Left forelimb (tissue), 1 donor: Measurements from ENCODE around the gene BCL7B.
A peak's percentile ranks its signal among the peaks of the same experiment; 100 is the strongest.
"Not testable (repeated sequence)": the region's sequence is repeated elsewhere in the genome, so short reads cannot be mapped to it uniquely, and the experiment has no call there.

Source experiments
- DNase-seq: peaks from one replicate; pipeline ENCODE4 v3.0.0-alpha.2; 2018; ENCODE audit warnings: low spot score

BCL7B gene

DNA sequence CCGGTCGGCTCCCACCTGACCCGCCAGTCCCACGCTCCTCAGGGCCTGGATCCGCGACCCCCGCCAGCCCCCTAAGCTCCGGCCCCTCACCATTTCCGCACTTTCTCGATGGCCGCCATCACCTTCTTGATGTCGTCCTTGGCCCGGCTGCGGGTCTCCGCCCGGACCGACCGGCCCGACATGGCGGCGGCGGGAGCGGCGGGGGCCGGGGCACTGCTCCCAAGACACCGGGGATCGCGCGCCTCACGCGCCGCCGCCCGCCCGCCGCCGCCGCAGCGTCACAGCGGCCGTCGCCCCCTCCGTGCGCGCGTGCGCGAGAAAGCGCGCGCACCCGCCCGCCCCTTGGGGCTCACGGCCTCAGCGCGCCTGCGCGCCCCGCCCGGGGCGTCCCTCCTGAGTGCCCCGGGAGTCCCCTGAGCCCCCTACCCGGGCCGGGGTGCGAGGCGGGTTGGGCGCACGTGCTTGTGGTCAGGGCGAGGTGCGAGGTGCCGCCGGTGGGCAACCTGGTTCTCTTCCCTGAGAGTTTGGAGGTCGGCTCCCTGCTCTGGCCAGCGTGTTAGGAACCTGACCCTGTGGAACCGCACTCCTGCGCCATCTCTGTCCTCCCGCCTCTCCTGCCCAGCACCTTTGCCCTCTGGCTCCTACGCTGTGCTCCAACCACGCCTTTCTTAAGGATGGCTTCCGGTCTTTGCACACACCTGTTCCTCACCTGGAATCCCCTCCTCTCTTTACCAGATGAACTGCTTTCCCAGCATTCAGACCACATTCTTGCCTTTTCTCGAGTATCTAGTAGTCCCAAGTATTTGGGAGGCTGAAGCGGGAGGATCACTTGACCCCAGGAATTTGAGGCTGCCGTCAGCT lies at the start of gene BCL7B:
Gene BCL7B, minus strand, starts transcription at position 294 of the 861 bp plus-strand sequence. Its CDS starts 112 bp downstream, at position 182.
- DNase-seq, result peak; percentile 83

DNA sequence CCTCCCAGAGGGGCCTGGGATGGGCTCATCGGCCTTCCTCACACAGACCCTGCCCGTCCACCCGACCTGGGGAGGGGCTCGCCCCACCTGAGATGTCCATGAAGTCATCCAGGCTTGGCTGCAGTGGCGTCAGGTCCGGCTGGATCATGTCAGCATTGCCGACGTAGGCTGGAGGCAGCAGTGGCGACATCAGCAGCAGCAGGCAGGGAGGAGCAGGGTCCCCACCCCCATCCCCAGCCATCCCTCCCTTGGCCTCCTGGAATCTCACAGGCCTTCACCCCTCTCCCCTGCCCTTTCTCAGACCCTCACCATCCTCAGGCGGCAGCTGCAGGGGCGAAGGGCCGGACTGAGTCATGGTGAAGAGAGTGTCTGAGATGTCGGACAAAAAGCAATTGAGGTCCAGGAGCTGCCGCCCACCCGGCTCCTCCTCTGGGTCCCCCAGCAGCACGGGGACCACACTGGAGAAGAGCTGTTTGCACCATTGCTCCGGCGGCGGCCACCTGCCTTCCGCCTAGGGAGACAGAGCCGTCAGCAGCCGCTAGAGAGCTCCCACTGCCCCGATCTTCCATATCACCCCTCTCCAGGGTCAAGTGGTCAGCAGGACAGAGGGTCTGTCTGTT lies 48.2 kb upstream of the BCL7B start:
- DNase-seq, result no peak

DNA sequence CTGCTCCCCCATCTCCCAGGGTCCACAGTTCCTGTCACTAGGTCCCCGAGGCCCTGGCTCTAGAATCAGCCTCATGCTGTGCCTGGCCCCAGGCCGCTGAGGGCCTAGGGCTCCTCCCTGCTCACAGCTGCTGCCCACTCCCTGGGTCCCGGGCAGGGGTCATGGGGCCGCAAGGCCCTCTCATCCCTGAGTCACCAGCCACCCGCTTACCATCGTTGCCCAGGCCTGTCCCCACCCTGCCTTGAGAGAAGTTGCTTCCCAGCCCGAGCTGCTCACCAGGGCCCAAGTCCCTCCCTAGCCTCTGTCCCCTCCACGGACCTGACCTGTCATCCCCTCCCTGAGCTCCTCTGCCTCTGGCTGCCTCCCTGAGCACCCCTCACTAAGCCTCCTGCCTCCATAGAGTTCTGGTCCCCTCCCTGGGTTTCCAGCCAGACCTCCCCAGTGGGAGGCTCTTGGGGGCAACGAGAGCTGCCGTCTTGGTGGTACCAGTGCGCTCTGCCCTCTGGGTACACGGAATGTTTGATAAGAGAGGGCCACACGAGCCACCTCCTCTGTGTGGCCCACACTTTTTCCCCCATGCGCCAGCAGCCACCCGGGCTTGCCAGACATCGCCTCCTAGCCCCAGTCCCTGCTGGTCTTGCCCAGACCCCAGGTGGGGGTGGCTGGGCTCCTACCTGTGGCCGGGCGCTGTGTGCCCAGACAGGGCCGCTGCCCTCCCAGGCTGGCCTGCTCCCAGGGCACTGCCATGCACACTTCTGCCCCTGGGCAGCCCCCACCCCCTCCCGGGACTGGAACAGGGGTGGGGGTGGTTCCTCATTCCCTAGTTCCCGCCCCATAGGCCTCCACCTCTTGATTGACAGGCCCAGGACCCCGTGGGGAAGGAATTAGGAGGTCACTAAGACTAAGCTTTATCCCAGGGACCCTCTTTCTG lies 45.5 kb upstream of the BCL7B start:
- DNase-seq, result no peak

DNA sequence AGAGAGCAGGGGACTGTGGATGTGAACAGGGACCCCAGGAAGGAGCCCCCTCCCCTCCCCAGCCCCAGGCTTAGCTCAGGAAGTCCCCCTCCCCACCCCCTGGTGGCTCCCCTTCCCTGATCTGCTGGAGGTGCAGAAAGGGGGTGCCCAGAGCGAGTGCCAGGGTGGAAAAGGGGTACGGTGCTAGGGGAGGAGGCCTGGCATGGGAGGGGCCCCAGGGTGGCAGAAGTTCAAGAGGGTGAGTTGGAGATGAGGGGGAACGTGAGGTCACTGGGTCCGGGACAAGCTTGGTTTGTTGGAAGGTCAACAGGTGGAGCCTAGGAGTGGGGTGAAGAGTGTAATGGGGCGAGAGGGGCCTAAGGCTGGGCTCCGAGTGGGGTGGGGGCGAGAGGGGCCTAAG lies 42.4 kb upstream of the BCL7B start:
- no peak for DNase-seq

DNA sequence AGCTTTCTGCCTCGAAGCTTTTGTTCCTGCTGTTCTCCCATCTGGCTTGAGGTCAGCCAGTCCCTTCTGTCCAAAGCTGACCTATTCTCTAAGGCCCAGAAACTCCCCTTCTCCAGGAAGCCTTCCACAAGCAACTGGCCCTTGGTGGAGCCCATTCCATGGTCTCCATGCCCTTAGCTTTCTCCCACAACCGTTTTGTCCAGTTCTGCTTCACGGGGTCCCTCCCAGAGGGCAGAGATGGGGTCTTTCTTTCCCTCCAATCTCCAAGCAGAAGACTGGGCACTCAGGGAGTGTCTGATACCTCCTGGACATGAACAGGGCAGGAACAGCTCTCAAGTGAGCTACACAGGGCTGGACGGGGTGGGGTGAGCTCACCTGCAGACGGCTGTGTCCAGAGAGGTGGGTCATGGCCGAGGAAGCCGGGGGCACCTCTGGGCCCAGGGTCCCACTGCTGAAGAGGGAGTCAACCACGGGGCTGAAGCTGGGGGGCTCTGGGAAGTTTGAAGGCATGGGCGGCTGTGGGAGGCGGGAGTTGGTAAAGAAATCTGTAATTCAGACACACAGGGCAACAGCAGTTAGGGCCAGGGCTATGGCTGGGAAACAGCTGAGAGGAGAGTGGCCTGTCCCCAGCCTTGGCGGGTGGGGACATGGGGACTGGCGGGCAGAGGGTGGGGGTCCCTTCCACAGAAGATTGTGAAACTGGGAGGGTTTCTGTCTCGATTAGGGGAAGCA lies 41.8 kb upstream of the BCL7B start:
- DNase-seq, result no peak

DNA sequence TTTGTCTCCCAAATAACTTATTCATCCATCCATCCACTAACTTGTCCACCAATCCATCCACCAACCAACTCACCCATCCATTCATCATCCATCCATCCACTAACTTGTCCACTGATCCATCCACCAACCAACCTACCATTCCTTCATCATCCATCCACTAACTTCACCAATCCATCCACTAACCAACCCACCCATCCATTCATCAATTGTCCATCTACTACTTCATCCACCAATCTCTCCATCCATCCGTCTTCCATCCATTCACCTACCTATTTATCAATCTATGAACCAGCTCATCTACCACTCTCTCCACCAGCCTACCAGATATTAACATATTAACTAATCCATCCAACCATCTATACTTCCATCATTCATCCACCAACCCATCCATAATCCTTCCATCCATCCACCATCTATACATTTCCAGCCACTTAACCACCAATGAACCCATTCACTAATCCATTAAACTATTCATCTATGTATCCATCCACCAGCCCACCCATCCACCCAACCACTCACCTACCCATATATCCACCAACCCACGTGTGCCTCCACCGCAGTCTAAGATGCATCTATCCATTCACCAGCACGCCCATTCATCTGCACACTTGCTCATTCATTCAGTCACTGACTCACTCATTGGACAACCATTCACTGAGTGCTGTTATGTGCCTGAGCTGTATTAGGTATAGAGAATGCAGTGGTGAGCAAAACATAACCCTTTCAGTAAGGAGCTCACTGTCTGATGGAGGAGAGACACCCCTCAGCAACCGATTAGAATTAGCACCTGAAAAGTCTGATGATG lies 40.7 kb upstream of the BCL7B start:
- no peak for DNase-seq

DNA sequence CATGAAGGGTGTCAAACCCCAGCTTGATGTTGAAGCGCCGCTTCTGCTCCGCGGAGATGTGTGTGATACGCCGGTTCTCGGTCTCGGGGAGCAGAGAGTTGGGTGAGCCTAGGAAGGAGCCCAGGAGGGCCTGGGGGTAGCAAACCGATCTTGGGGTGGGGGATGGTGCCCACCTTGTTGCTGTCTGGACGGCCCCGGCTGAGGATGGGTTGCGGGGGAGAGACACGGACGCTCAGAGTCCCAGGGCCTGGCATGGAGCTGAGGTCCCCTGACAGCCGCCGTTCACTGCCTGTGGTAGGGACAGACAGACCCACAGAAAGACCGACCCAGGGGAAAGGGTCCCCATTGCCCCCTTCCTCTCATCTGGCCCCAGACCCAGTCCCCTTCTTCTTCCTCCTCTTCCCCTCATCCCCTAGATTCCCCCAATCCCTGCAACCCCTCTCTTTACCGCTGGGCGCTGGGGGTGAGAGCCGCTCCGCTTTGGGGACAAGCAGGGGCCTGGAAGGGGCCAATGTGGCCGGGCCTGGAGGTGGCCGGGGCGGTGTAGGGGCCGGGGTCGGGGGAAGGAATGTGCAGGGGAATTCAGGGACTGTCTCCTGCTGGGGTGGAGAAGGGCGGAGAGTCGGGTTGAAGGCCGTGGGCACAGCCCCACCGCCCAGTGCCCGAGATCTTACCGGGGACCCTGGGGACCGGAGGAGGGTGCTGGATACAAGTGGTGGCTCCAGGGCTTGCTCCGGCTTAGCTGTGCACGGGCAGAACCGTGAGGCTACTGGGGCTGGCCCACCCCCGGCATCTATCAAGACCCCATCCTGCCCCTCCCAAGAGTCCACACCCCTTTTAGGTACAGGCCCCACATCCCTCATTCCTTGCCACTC lies 38.9 kb upstream of the BCL7B start:
- no peak for DNase-seq

DNA sequence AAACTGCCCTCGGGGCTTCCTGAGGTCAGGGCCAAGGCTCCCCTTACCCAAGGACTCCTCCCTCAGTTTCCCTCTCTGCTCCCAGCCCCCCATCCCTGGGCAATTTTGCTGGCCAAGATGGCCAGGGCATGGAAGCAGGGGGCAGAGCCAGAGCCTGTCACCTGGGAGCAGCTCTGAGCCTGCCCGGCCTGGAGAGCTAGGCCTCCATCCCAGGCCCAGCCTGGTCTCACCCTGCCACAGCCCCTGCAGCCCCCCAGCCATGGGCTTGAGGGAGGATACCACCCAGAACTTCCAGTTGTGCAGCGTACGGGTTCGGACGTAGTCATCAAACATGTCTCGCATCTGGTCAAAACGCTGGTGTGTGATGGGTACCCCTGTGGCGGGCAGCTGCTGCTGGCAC lies 37.9 kb upstream of the BCL7B start:
- DNase-seq, result no peak

DNA sequence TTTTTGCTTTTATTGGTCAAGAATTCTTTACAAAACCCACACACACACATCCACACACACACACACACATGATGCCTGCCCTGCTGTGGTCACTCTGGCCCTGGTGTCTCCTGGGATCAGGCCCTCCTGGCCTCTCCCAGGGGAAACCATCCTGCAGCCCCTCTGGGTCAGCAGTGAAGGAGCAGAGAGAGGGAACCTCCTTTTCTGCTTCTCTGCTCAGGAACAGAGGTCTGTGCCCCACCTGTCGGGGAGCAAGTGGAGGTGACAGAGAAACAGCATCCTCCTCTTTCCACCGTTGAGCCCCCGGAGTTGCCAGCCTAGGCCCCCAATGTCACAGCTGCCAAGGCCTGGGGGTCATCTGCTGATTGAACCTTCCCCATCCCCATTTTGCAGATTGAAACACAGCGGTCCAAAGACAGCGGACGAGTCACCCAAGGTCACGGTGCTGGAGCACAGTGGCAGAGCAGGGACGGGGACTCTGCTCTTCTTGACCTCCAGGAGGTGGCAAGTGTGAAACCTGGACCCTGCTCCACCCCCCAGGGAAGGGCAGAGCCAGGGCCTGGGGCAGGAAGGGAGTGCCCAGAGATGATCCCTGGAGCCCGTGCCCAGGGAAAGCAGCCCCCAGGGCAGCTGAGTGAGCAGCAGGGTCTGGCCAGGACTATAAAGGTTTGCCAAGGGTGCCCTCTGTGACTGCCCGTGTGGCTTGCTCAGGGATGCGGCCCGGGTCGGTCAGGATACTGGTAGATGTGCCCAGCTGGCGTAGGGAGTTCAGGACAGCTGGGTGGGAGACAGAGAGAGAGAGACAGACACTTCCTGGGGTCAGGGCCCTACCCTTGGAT lies 35.9 kb upstream of the BCL7B start:
- no peak for DNase-seq

DNA sequence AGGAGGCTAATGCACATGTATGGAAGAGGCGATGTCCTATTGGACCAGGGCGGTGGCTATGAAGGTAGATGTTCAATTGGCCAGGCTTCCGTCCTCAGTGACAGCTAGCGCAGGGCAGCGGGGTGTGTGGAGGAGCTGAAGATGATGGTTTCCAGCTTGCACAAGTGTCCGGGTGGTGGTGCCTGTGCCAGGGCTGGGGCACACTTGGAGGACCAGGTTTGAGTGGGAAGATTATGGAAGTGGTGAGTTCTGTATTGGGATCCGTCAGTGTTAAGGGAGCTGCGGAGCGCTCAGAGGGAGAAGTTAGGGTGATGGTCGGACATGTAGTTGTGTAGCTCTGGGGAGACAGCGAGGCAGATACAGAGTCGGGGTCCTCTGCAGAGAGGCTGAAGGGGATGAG lies 29.4 kb upstream of the BCL7B start:
- DNase-seq, result no peak

DNA sequence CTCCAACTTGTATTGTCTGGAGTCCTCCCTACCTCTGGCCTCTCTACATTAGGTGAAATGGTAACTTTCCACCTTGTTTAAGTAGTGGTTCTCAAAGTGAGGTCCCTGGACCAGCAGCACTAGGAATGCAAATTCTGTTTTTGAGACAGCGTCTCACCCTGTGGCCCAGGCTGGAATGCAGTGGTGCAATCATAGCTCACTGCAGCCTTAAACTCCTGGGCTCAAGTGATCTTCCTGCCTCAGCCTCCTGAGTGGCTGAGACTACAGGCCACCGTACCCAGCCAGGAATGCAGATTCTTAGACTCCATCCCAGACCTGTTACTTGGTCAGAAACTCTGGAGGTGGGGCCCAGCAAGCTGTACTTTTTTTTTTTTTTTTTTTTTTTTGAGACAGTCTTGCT lies 27.7 kb upstream of the BCL7B start:
- DNase-seq, result no peak

DNA sequence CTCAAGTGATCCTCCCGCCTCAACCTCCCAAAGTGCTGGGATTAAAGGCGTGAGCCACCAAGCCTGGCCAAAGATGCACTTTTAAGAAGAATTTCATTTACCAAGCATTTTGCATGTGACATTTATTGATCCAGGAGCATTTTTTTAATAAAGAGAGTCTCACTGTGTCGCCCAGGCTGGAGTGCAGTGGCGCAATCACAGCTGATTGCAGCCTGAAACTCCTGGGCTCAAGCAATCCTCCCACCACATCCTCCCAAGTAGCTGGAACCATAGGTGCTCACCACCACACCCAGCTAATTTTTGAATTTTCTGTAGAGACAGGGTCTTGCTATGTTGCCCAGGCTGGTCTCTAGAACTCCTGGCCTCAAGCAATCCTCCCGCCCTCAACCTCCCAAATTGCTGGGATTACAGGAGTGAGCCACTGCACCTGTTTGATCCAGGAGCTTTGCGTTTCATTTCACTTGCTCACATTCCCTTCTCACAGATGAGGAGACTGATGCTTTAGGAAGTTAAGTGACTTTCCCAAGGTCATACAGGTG lies 25.2 kb upstream of the BCL7B start:
- DNase-seq, result no peak

DNA sequence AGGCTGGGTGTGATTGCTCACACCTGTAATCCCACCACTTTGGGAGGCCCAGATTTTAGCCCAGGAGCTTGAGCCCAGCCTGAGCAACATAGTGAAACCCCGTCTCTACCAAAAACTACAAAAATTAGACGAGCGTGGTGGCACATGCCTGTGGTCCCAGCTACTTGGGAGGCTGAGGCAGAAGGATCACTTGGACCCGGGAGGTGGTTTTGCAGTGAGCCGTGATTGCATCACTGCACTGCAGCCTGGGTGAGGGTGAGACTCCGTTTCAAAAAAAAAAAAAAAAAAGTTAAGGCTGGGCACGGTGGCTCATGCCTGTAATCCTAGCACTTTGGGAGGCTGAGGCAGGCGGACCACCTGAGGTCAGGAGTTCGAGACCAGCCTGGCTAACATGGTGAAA lies 23.5 kb upstream of the BCL7B start:
- DNase-seq, result not testable (repeated sequence)

DNA sequence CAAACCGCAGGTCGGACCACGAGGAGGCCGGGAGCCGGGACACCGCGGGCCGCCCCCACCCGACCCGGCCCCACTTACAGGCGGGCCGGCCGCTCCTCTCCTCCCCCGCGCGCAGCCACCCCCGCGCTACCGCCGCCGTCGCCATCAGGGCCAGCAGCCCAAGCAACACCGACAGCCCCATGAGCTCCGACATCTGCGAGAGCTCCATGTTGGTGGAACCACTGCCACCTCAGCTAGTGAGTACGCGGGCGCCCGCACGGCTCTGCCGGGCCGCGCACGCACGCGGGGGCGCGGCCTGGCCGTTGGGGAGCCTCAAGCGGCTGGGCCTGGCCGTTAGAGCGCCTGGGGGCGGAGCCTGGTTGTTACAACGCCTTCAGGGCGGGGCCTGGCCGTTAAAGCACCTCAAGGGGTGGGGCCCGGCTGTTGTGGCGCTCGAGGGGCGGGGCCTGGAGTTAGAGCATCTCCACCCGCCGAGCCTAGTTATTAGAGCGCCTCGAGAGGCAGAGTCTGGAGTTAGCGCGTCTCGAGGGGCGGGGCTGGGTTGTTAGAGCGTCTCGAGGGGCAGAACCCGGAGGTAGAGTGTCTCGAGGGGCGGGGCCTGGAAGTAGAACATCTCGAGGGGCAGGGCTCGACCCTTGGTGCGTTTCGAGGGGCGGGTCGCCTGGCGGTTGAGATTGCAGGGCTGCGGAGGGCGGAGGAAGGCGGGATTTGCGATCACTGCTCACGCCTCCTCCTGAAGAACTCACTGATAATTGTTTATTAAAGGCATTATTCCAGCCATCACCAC lies 21.0 kb upstream of the BCL7B start, which contains the start of gene TBL2:
Gene TBL2, minus strand, starts transcription at position 238 of the 787 bp plus-strand sequence. Its CDS starts 30 bp downstream, at position 208.
- DNase-seq, result peak; percentile 98

DNA sequence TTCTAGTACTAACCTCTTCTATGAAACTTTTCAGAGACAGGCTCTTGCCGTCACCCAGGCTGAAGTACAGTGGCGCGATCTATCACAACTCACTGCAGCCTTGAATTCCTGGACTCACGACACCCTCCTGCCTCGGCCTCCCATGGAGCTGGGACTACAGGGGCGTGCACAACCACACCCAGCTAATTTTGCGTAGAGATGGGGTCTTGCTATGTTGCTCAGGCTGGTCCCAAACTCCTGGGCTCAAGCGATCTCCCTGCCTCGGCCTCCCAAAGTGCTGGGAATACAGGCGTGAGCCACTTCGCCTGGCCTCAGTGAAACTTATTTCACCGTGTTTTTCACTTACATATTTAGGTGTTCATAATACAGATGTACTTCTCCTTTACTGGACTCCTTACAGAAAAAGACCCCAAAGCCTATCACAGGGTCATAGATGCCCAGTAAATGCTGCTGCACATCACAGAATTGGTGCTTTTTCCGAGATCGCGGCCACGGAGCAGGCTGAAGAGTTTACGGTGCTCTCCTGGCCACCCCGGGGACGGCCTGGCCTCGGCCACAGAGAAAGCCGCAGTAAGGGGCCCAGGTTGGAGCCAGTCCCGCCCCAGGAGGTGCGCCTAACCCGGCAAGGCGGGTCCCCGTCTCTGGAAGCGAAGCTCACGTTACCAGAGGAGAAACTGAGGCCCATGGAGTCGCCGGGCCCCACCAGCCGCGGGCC lies 20.3 kb upstream of the BCL7B start:
- DNase-seq, result no peak

DNA sequence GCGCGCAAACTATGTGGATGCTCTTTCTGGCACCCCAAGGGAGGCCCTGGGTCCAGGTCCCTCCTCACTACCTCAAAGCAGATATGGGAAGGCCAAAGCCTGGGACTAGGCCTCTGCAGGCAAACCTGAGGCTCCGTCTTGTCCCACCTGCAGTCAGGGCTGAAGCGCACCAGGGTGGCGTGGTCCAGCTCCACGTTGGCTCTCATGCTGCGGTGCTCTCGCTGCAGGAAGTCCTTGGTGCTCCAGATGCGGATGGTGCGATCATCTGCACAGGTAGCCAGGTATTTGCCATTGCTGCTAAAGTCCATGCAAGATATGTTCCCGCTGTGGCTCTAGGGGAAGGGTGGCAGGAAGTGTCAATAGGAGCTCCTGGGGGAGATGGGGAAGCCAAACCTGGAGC lies 16.3 kb upstream of the BCL7B start:
- DNase-seq, result no peak

DNA sequence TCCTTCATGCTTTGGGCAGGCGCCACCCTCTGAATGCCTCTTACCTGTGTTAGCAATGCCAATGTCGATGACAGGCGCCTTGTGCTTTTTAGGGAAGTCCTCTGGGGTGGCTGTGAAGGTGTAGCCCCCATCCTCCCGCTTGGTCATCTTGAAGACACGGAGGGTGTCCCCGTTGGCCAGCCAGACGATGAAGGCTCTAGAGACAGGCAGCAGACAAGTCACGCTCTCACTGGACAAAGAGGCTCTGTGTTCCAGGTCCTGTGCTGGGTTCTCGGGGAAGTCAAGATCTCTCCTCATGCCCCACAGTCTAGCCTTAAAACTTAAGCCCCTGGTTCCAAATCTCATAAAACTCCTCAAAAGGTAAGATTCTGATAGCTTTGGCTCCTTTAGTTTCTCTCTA lies 15.8 kb upstream of the BCL7B start:
- no peak for DNase-seq
